CD4-positive, alpha-beta T cell (primary cell): ENCODE measurements around the gene PRIMA1. TPM values are rescaled to one million over a fixed set of nuclear protein-coding genes. Genes with fewer than 3 reads are reported as not detected.

Experiments
- ATAC-seq: fragments of 200-7000 bp; cut with Tn5 transposase; one replicate; pipeline ENCODE4 v1.10.0; 2022; ENCODE audit warnings: mild to moderate bottlenecking; ENCODE audit not compliant: poor library complexity
- CTCF ChIA-PET: fragments of 350-600 bp; sonication (Branson Sonifier 250); formaldehyde crosslinking; loops from one replicate; lab custom pipeline; 2021; ENCODE audit warnings: antibody characterized with exemption, inconsistent platforms; lab: Charles Lee
- POLR2A ChIA-PET: fragments of 350-600 bp; sonication (Branson Sonifier 250); formaldehyde crosslinking; loops from one replicate; lab custom pipeline; 2021; ENCODE audit warnings: antibody characterized with exemption, inconsistent platforms; lab: Charles Lee
- DNase-seq, 14 experiments: peaks; one replicate each; pipeline ENCODE4 v3.0.0-alpha.2; 2013 to 2020; ENCODE audit warnings: mixed read lengths in 2 of 14
- H3K27ac ChIP-seq, 2 donors: one replicate each; pipeline versions ENCODE4 v1.5.1 to v1.7.0; 2013; ENCODE audit warnings: low read length in 2 of 2, low read depth in 1 of 2, mild to moderate bottlenecking in 1 of 2
- H3K27me3 ChIP-seq, 2 experiments: 1 replicate in 1 of 2; 2 replicates in 1 of 2; pipeline versions ENCODE4 v1.6.1 to v1.7.0; 2013; ENCODE audit warnings: low read length in 2 of 2, control low read depth in 1 of 2, mild to moderate bottlenecking in 1 of 2, moderate library complexity in 1 of 2; ENCODE audit not compliant: insufficient read depth in 2 of 2, control insufficient read depth in 1 of 2
- H3K36me3 ChIP-seq: one replicate; pipeline ENCODE4 v1.6.1; 2013; ENCODE audit warnings: low read length, control low read depth; ENCODE audit not compliant: insufficient read depth
- H3K4me1 ChIP-seq: one replicate; pipeline ENCODE4 v1.6.1; 2013; ENCODE audit warnings: low read length, control low read depth; ENCODE audit not compliant: insufficient read depth
- H3K4me3 ChIP-seq: one replicate; pipeline ENCODE4 v1.5.1; 2013; ENCODE audit warnings: mild to moderate bottlenecking, low read length, moderate library complexity
- H3K9me3 ChIP-seq, 2 experiments: 1 replicate in 1 of 2; 2 replicates in 1 of 2; pipeline versions ENCODE4 v1.6.1 to v1.7.0; 2013; ENCODE audit warnings: low read length in 2 of 2, mild to moderate bottlenecking in 2 of 2, control low read depth in 1 of 2, moderate library complexity in 1 of 2; ENCODE audit not compliant: control insufficient read depth in 1 of 2, insufficient read depth in 1 of 2
- H3K27ac Mint-ChIP-seq: one replicate; pipeline ENCODE4 v1.8.0; 2020; ENCODE audit warnings: mixed read lengths
- H3K27me3 Mint-ChIP-seq: one replicate; pipeline ENCODE4 v1.8.0; 2021; ENCODE audit warnings: mixed read lengths
- H3K36me3 Mint-ChIP-seq: one replicate; pipeline ENCODE4 v1.8.0; 2021; ENCODE audit warnings: low read depth, mixed read lengths
- H3K4me1 Mint-ChIP-seq: one replicate; pipeline ENCODE4 v1.8.0; 2021; ENCODE audit warnings: low read depth, mixed read lengths
- H3K4me3 Mint-ChIP-seq: one replicate; pipeline ENCODE4 v1.8.0; 2020; ENCODE audit warnings: mild to moderate bottlenecking, mixed read lengths
- H3K9me3 Mint-ChIP-seq: one replicate; pipeline ENCODE4 v1.8.0; 2020; ENCODE audit warnings: mixed read lengths
- intact Hi-C, 2 experiments: fragments of 100-400 bp; cut with DNase I in 1 of 2; cut with micrococcal nuclease in 1 of 2; formaldehyde crosslinking; loops; one replicate each; pipeline versions ENCODE4 v1.15.1 to v1.9.0; 2023 to 2025; cut with DNase I, micrococcal nuclease
- total RNA-seq, 174 experiments: library from RNA in 2 of 174; stranded (reverse) in 2 of 174; gene quantifications; one replicate each; pipeline ENCODE4 v1.2.3 and lab custom pipeline; 2021 to 2026
- TF ChIP-seq, protein P1 (sequence below): fragments of 200-600 bp; IDR thresholded peaks from one replicate; pipeline ENCODE4 v1.8.0; 2022; ENCODE audit warnings: antibody characterized with exemption, mild to moderate bottlenecking

Gene PRIMA1
- total RNA-seq, 2 experiments from 2014 or later: not detected

GRCh38 chr14:93765155-93765554 is 23.1 kb downstream of the PRIMA1 start:
- H3K27me3 ChIP-seq: peaks cover 0 to 2% of the 10 kb centered on the region in 2 experiments
- H3K27ac ChIP-seq: no peak overlapping the region
- no peaks in the 10 kb centered on the region for H3K4me1 ChIP-seq
- no peaks in the 10 kb centered on the region for H3K36me3 ChIP-seq
- H3K9me3 ChIP-seq: peaks cover 0 to 4% of the 10 kb centered on the region in 2 experiments
- TF ChIP-seq, protein P1, sequence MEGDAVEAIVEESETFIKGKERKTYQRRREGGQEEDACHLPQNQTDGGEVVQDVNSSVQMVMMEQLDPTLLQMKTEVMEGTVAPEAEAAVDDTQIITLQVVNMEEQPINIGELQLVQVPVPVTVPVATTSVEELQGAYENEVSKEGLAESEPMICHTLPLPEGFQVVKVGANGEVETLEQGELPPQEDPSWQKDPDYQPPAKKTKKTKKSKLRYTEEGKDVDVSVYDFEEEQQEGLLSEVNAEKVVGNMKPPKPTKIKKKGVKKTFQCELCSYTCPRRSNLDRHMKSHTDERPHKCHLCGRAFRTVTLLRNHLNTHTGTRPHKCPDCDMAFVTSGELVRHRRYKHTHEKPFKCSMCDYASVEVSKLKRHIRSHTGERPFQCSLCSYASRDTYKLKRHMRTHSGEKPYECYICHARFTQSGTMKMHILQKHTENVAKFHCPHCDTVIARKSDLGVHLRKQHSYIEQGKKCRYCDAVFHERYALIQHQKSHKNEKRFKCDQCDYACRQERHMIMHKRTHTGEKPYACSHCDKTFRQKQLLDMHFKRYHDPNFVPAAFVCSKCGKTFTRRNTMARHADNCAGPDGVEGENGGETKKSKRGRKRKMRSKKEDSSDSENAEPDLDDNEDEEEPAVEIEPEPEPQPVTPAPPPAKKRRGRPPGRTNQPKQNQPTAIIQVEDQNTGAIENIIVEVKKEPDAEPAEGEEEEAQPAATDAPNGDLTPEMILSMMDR: no peak
- DNase-seq: no peak
- H3K9me3 Mint-ChIP-seq: no peaks in the 10 kb centered on the region
- CTCF ChIA-PET: interaction anchor here (1.3 kb wide), 1 partner anchor 73 kb away, joined by 3 read pairs; no protein-coding TSS in a partner anchor
- no peak overlapping the region for H3K4me3 Mint-ChIP-seq
- intact Hi-C loops: no loop called here
- H3K27me3 Mint-ChIP-seq: peaks cover 50% of the 10 kb centered on the region
- H3K4me3 ChIP-seq: no peak overlapping the region
- no peaks in the 10 kb centered on the region for H3K36me3 Mint-ChIP-seq
- no peaks in the 10 kb centered on the region for H3K4me1 Mint-ChIP-seq
- POLR2A ChIA-PET: no interaction called here
- ATAC-seq: no peak
- no peak overlapping the region for H3K27ac Mint-ChIP-seq

DNA sequence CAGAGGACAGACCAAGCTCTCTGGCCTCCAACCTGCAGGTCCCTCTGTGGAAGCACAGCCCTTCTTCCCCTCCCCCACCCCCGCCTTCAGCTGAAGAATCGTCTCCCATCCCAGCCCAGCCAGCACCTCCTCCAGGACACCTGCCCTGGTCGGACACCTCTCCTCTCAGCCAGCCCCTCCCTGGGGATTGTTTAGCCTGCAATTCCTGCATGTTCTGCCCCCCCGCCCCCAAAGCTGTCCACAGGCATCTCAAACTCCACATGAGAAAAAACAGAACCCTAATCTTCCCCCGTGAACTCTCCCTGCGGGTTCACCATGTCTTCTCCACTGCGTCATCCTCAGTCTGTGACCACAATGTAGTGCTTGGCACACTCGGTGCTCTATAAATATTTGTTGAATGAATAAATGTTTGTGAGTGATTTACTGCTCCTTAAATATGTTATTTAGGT is 24.1 kb downstream of the PRIMA1 start:
- no peaks in the 10 kb centered on the region for H3K9me3 Mint-ChIP-seq
- H3K27me3 Mint-ChIP-seq: peaks cover 50% of the 10 kb centered on the region

GRCh38 chr14:93759719-93760307 is 28.5 kb downstream of the PRIMA1 start:
- Mint-ChIP-seq H3K27ac (no peak overlapping the region), H3K36me3 (no peaks in the 10 kb centered on the region), H3K4me3 (no peak overlapping the region), H3K27me3 (peaks cover 40% of the 10 kb centered on the region), H3K9me3 (no peaks in the 10 kb centered on the region), H3K4me1 (no peaks in the 10 kb centered on the region)
- Histone ChIP-seq H3K27ac (no peak overlapping the region), H3K4me1 (no peaks in the 10 kb centered on the region), H3K36me3 (no peaks in the 10 kb centered on the region), H3K9me3 (peaks cover 0 to 5% of the 10 kb centered on the region in 2 experiments), H3K4me3 (no peak overlapping the region), H3K27me3 (peaks cover 0 to 2% of the 10 kb centered on the region in 2 experiments)
- CTCF ChIA-PET: no interaction called here
- ATAC-seq (no peak), DNase-seq (no peak)
- TF ChIP-seq, protein P1: no peak
- POLR2A ChIA-PET: no interaction called here
- intact Hi-C loops: no loop called here

More for the DNA sequence above, 24.1 kb downstream of the PRIMA1 start:
- no peak overlapping the region for H3K27ac Mint-ChIP-seq
- TF ChIP-seq, protein P1: no peak
- no peaks in the 10 kb centered on the region for H3K36me3 Mint-ChIP-seq
- Histone ChIP-seq H3K4me1 (no peaks in the 10 kb centered on the region), H3K36me3 (no peaks in the 10 kb centered on the region), H3K27me3 (peaks cover 0 to 2% of the 10 kb centered on the region in 2 experiments), H3K27ac (no peak overlapping the region), H3K9me3 (peaks cover 0 to 4% of the 10 kb centered on the region in 2 experiments), H3K4me3 (no peak overlapping the region)
- H3K4me3 Mint-ChIP-seq: no peak overlapping the region
- CTCF ChIA-PET: no interaction called here
- H3K4me1 Mint-ChIP-seq: no peaks in the 10 kb centered on the region
- POLR2A ChIA-PET: no interaction called here
- intact Hi-C loops: no loop called here
- no peak for ATAC-seq
- DNase-seq: no peak
